ENCODE measurements around the gene RNF114. TPM values are rescaled to one million over a fixed set of nuclear protein-coding genes. Genes with fewer than 3 reads are reported as not detected.
A peak's percentile ranks its signal among the peaks of the same experiment; 100 is the strongest.
"Not testable (repeated sequence)": the region's sequence is repeated elsewhere in the genome, so short reads cannot be mapped to it uniquely, and the experiment has no call there.

Gene RNF114
- total RNA-seq, 4 donors from 2014 or later, result 65.2 to 142 (median 78.1) TPM

DNA sequence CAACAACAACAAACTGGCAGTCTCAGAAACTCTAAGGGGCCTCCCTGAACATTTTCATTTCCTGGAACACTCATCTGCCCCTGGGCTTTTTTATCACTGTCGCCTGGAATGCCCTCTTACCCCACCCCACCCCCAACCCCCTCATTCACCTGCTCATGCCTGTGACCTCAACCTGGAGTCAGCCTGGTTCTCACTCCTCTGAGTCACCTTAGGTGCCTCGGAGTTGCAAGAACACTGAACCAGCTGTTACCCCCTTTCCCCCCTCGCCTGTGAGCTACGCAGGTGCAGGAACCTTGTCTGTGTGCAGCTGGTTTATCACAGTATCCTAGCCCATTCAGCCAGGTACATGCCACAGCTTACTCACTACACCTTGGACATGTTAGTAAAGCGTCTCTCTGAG lies 33.7 kb downstream of the RNF114 start:
- Histone ChIP-seq H3K36me3 (peaks cover 0 to 7% (median 0%) of the 10 kb centered on the region in 4 donors), H3K27ac (replicated peaks in 1 of 4) (no peak overlapping the region), H3K27me3 (no peaks in the 10 kb centered on the region), H3K4me3 (no peak overlapping the region), H3K4me1 (peaks cover 0 to 5% (median 1%) of the 10 kb centered on the region in 4 donors), H3K9me3 (no peaks in the 10 kb centered on the region)
- no peak for TF ChIP-seq POLR2A (IDR thresholded peaks at IDR 0.05; ENCODE audit: low read depth)
- no peak for TF ChIP-seq POLR2AphosphoS5 (IDR thresholded peaks at IDR 0.05)
- TF ChIP-seq, protein P1, sequence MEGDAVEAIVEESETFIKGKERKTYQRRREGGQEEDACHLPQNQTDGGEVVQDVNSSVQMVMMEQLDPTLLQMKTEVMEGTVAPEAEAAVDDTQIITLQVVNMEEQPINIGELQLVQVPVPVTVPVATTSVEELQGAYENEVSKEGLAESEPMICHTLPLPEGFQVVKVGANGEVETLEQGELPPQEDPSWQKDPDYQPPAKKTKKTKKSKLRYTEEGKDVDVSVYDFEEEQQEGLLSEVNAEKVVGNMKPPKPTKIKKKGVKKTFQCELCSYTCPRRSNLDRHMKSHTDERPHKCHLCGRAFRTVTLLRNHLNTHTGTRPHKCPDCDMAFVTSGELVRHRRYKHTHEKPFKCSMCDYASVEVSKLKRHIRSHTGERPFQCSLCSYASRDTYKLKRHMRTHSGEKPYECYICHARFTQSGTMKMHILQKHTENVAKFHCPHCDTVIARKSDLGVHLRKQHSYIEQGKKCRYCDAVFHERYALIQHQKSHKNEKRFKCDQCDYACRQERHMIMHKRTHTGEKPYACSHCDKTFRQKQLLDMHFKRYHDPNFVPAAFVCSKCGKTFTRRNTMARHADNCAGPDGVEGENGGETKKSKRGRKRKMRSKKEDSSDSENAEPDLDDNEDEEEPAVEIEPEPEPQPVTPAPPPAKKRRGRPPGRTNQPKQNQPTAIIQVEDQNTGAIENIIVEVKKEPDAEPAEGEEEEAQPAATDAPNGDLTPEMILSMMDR (IDR thresholded peaks at IDR 0.05), result no peak
- TF ChIP-seq EP300 (IDR thresholded peaks at IDR 0.05), result no peak
- intact Hi-C loops (cut with DNase I), result no loop called here
- WGBS, result 70% methylated on average over 4 of the region's 5 CpGs
- no peak for DNase-seq (ENCODE audit: extremely low spot score)

DNA sequence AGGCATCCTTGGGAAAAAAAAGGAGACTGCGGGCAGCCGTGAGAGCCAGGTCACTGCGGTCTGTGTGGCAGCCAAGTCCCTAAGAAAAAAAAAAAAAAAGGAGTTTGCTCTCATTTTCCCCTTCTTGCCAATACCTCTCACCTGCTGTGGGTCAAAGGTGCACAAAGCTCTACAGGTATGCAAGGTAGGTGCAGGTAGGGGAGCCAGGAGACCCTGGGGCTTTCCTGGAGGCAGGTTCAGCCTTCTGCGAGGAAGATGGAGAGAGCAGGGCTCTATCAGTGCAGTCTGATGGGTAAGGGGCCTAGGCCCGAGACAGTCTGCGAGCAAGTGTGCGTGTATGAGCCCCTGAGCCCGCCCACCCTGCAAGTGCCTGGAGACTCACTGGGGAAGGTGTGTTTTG lies 34.3 kb downstream of the RNF114 start:
- WGBS, result 74% methylated on average over 3 of the region's 8 CpGs
- no peaks in the 10 kb centered on the region for H3K27me3 ChIP-seq
- no peak overlapping the region for H3K27ac ChIP-seq (replicated peaks in 1 of 4)
- no peaks in the 10 kb centered on the region for H3K9me3 ChIP-seq
- intact Hi-C loops (cut with DNase I), result no loop called here
- peaks cover 0 to 5% (median 1%) of the 10 kb centered on the region in 4 donors for H3K4me1 ChIP-seq
- no peak for TF ChIP-seq EP300 (IDR thresholded peaks at IDR 0.05)
- H3K4me3 ChIP-seq, result no peak overlapping the region
- no peak for DNase-seq (ENCODE audit: extremely low spot score)
- H3K36me3 ChIP-seq, result peaks cover 0 to 2% (median 0%) of the 10 kb centered on the region in 4 donors

- intact Hi-C loops (cut with DNase I), result no loop called here
- Histone ChIP-seq H3K36me3 (no peaks in the 10 kb centered on the region), H3K9me3 (no peaks in the 10 kb centered on the region), H3K27ac (replicated peaks in 1 of 4) (no peak overlapping the region), H3K27me3 (no peaks in the 10 kb centered on the region), H3K4me1 (peaks cover 2 to 8% (median 4%) of the 10 kb centered on the region in 4 donors), H3K4me3 (no peak overlapping the region)
- WGBS, result 58% methylated on average over 4 of the region's 4 CpGs
- TF ChIP-seq, protein P1 (IDR thresholded peaks at IDR 0.05), result no peak
- TF ChIP-seq POLR2A (IDR thresholded peaks at IDR 0.05; ENCODE audit: low read depth) (no peak), EP300 (IDR thresholded peaks at IDR 0.05) (no peak), POLR2AphosphoS5 (IDR thresholded peaks at IDR 0.05) (no peak)
- DNase-seq (ENCODE audit: extremely low spot score), result no peak
These were observed 37.8 kb downstream of the RNF114 start for GRCh38 chr20:49973981-49974380.

- Histone ChIP-seq H3K36me3 (no peaks in the 10 kb centered on the region), H3K9me3 (no peaks in the 10 kb centered on the region), H3K4me1 (peaks cover 4 to 10% (median 9%) of the 10 kb centered on the region in 4 donors), H3K27ac (replicated peaks in 1 of 4) (no peak overlapping the region), H3K27me3 (no peaks in the 10 kb centered on the region), H3K4me3 (no peak overlapping the region)
- no peak for DNase-seq (ENCODE audit: extremely low spot score)
- intact Hi-C loops (cut with DNase I), result no loop called here
- 75% methylated on average over 2 of the region's 2 CpGs for WGBS
- no peak for TF ChIP-seq POLR2AphosphoS5 (IDR thresholded peaks at IDR 0.05)
- TF ChIP-seq, protein P1 (IDR thresholded peaks at IDR 0.05), result no peak
- no peak for TF ChIP-seq POLR2A (IDR thresholded peaks at IDR 0.05; ENCODE audit: low read depth)
- TF ChIP-seq EP300 (IDR thresholded peaks at IDR 0.05), result no peak
These were observed 40.3 kb downstream of the RNF114 start for GRCh38 chr20:49976542-49976941.

GRCh38 chr20:49977740-49978139 lies 41.5 kb downstream of the RNF114 start:
- DNase-seq (ENCODE audit: extremely low spot score), result not testable (repeated sequence)
- WGBS, result 100% methylated on average over 1 of the region's 2 CpGs

GRCh38 chr20:49978685-49979029 lies 42.5 kb downstream of the RNF114 start:
- H3K27me3 ChIP-seq, result no peaks in the 10 kb centered on the region
- no peak overlapping the region for H3K27ac ChIP-seq (replicated peaks in 1 of 4)
- 94% methylated on average over 3 of the region's 3 CpGs for WGBS
- DNase-seq (ENCODE audit: extremely low spot score), result no peak
- peaks cover 22 to 31% (median 29%) of the 10 kb centered on the region in 4 donors for H3K4me1 ChIP-seq
- H3K9me3 ChIP-seq, result no peaks in the 10 kb centered on the region
- H3K36me3 ChIP-seq, result no peaks in the 10 kb centered on the region
- intact Hi-C loops (cut with DNase I), result loop anchor here (1.0 kb wide), 1 partner anchor 93 kb away; no protein-coding TSS in a partner anchor
- TF ChIP-seq, protein P1 (IDR thresholded peaks at IDR 0.05), result no peak
- TF ChIP-seq POLR2A (IDR thresholded peaks at IDR 0.05; ENCODE audit: low read depth), result no peak
- TF ChIP-seq POLR2AphosphoS5 (IDR thresholded peaks at IDR 0.05), result no peak
- no peak for TF ChIP-seq EP300 (IDR thresholded peaks at IDR 0.05)
- peak overlapping the region in 1 of 4 donors; percentile 36 for H3K4me3 ChIP-seq

More at GRCh38 chr20:49977740-49978139, 41.5 kb downstream of the RNF114 start:
- H3K27me3 ChIP-seq; H3K27ac ChIP-seq (replicated peaks in 1 of 4); H3K4me3 ChIP-seq; H3K36me3 ChIP-seq; intact Hi-C loops (cut with DNase I); H3K9me3 ChIP-seq: not testable (repeated sequence)
- H3K4me1 ChIP-seq, result peaks cover 13 to 22% (median 20%) of the 10 kb centered on the region in 4 donors
